ENCODE results near the gene CSNK1G3. TPM values are rescaled to one million over a fixed set of nuclear protein-coding genes. Genes with fewer than 3 reads are reported as not detected.

The CSNK1G3 gene
- total and polyA plus RNA-seq, 4 donors, result 9.5 to 56.4 (median 30.5) TPM

DNA sequence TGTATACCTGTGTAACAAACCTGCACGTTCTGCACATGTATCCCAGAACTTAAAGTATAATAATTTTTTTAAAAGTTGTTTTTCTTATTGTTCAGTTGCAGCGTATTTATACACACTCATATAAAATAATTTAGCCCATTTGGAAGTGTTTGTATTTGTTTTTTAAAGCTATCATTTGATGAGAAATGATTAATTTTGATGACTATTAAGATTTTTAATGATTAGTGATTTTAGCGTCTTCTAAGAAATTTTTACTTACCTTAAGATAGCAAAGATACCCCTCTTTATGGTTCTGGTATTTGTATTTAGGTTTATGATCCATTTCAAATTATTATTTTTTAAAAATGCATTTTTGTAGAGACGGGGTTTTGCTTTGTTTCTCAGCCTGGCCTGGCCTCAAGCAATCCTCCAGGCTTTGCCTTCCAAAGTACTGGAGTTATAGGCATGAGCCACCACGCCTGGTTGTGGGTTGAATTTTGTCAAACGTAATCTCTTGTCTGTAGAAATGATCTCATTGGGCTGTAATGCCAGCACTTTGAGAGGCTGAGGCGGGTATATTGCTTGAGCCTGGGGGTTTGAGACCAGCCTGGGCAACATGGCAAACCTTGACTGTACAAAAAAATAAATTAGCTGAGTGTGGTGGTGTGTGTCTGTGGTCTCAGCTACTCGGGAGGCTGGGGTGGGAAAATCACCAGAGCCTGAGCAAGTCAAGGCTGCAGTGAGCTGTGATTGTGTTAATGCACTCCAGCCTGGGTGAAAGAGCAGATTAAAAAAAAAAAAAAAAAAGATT lies 26.9 kb downstream of the CSNK1G3 start:
- H3K4me3 ChIP-seq (ENCODE audit: low read length in 2 of 2), result no peak overlapping the region
- no peak for ATAC-seq (ENCODE audit: low FRiP score)
- H3K27me3 ChIP-seq (ENCODE audit: control insufficient read depth in 1 of 2, insufficient read depth in 2 of 2, low read length in 1 of 2), result no peaks in the 10 kb centered on the region
- H3K27ac ChIP-seq (ENCODE audit: low read depth in 1 of 2, low read length in 2 of 2), result no peak overlapping the region
- peaks cover 0 to 2% of the 10 kb centered on the region in 2 donors for H3K4me1 ChIP-seq (ENCODE audit: control insufficient read depth in 1 of 2, insufficient read depth in 2 of 2, low read length in 2 of 2)
- 74 to 78% methylated on average over 8 of the region's 8 CpGs for WGBS, 2 donors
- DNase-seq, result peak in 1 of 2 donors; percentile 42
- intact Hi-C loops (cut with DNase I), result no loop called here
- no peaks in the 10 kb centered on the region for H3K36me3 ChIP-seq (ENCODE audit: control insufficient read depth in 1 of 2, insufficient read depth in 2 of 2, low read length in 1 of 2)
- no peaks in the 10 kb centered on the region for H3K9me3 ChIP-seq (ENCODE audit: control insufficient read depth, low read length)

DNA sequence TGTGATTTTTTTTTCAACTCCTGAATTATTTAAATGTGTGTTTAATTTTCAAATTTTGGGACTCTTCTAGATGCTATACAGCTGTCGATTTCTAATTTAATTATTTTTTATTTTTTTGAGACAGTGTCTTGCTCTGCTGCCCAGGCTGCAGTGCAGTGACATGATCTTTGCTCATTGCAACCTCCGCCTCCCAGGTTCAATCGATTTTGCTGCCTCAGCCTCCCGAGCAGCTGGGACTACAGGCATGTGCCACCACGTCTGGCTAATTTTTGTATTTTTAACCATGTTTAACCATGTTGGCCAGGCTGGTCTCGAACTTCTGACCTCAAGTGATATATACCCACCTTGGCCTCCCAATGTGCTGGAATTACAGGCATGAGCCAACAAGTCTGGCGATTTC lies 28.6 kb downstream of the CSNK1G3 start:
- intact Hi-C loops (cut with DNase I), result no loop called here
- H3K9me3 ChIP-seq (ENCODE audit: control insufficient read depth, low read length), result no peaks in the 10 kb centered on the region
- H3K4me3 ChIP-seq (ENCODE audit: low read length in 2 of 2), result no peak overlapping the region
- no peak for ATAC-seq (ENCODE audit: low FRiP score)
- H3K4me1 ChIP-seq (ENCODE audit: control insufficient read depth in 1 of 2, insufficient read depth in 2 of 2, low read length in 2 of 2), result peaks cover 0 to 2% of the 10 kb centered on the region in 2 donors
- WGBS, 2 donors, result 93 to 94% methylated on average over 7 of the region's 7 CpGs
- H3K36me3 ChIP-seq (ENCODE audit: control insufficient read depth in 1 of 2, insufficient read depth in 2 of 2, low read length in 1 of 2), result no peaks in the 10 kb centered on the region
- no peak overlapping the region for H3K27ac ChIP-seq (ENCODE audit: low read depth in 1 of 2, low read length in 2 of 2)
- H3K27me3 ChIP-seq (ENCODE audit: control insufficient read depth in 1 of 2, insufficient read depth in 2 of 2, low read length in 1 of 2), result no peaks in the 10 kb centered on the region
- peak in 1 of 2 donors; percentile 52 for DNase-seq

DNA sequence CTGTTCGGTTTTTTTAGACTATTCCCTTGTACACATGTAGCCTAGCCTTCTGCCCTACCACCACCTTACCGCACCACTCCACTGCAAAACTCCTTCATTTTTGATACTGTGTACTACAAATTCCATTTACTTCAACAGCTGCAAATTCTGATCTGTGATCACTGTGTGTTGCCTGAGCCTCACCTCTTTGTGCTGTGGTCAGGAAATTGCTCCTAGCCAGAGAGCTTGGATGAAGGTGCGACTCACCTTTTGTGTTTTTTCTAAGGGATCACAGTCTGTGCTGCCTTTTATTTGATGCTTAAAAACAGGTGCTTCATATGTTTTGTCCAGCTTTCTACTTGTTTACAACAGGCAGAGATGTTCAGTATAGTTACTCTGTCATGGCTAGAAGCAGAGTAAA lies 31.5 kb downstream of the CSNK1G3 start:
- no peak for DNase-seq
- Histone ChIP-seq H3K27me3 (ENCODE audit: control insufficient read depth in 1 of 2, insufficient read depth in 2 of 2, low read length in 1 of 2) (no peaks in the 10 kb centered on the region), H3K9me3 (ENCODE audit: control insufficient read depth, low read length) (no peaks in the 10 kb centered on the region), H3K4me1 (ENCODE audit: control insufficient read depth in 1 of 2, insufficient read depth in 2 of 2, low read length in 2 of 2) (peaks cover 0 to 2% of the 10 kb centered on the region in 2 donors), H3K4me3 (ENCODE audit: low read length in 2 of 2) (no peak overlapping the region), H3K27ac (ENCODE audit: low read depth in 1 of 2, low read length in 2 of 2) (no peak overlapping the region), H3K36me3 (ENCODE audit: control insufficient read depth in 1 of 2, insufficient read depth in 2 of 2, low read length in 1 of 2) (no peaks in the 10 kb centered on the region)
- ATAC-seq (ENCODE audit: low FRiP score), result no peak
- intact Hi-C loops (cut with DNase I), result no loop called here
- WGBS, 2 donors, result 97 to 100% methylated on average over 3 of the region's 3 CpGs

DNA sequence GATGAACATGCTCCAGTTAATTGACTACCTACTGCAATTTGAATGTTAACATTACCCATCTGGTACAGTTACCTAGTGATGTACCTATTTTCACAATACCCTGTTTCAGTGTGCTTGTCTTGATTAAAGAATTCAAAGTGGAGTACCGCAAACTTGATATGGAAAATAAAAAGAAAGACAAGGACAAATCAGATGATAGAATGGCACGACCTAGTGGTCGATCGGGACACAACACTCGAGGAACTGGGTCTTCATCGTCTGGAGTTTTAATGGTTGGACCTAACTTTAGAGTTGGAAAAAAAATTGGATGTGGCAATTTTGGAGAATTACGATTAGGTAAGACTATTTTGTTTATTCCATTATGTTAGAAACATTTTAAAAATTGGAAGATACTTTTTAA lies 33.5 kb downstream of the CSNK1G3 start:
- no peak overlapping the region for H3K4me3 ChIP-seq (ENCODE audit: low read length in 2 of 2)
- ATAC-seq (ENCODE audit: low FRiP score) (no peak), DNase-seq (no peak)
- intact Hi-C loops (cut with DNase I), result no loop called here
- H3K9me3 ChIP-seq (ENCODE audit: control insufficient read depth, low read length), result no peaks in the 10 kb centered on the region
- peaks cover 0 to 2% of the 10 kb centered on the region in 2 donors for H3K4me1 ChIP-seq (ENCODE audit: control insufficient read depth in 1 of 2, insufficient read depth in 2 of 2, low read length in 2 of 2)
- H3K27me3 ChIP-seq (ENCODE audit: control insufficient read depth in 1 of 2, insufficient read depth in 2 of 2, low read length in 1 of 2), result no peaks in the 10 kb centered on the region
- no peak overlapping the region for H3K27ac ChIP-seq (ENCODE audit: low read depth in 1 of 2, low read length in 2 of 2)
- H3K36me3 ChIP-seq (ENCODE audit: control insufficient read depth in 1 of 2, insufficient read depth in 2 of 2, low read length in 1 of 2), result no peaks in the 10 kb centered on the region
- 73 to 80% methylated on average over 7 of the region's 7 CpGs for WGBS, 2 donors

DNA sequence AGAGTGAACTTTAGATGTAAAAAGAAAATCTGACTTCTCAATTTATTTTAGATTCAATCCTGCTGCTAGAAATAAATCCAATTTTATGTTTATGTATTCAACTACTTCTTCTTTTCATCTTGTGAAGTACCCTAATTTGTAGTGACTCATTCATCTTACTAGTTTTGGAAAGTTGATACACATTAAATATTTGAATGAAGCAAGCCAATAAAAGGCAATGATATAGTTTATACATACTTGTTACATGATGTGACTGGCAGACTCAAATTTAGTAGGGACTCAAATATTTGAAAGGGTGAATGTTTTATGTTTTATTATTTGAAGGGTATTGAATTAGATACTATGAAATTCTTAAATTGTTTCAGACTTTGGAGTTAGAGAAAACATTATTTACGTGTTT lies 34.7 kb downstream of the CSNK1G3 start:
- DNase-seq (no peak), ATAC-seq (ENCODE audit: low FRiP score) (no peak)
- Histone ChIP-seq H3K4me1 (ENCODE audit: control insufficient read depth in 1 of 2, insufficient read depth in 2 of 2, low read length in 2 of 2) (peaks cover 0 to 2% of the 10 kb centered on the region in 2 donors), H3K27ac (ENCODE audit: low read depth in 1 of 2, low read length in 2 of 2) (no peak overlapping the region), H3K27me3 (ENCODE audit: control insufficient read depth in 1 of 2, insufficient read depth in 2 of 2, low read length in 1 of 2) (no peaks in the 10 kb centered on the region), H3K4me3 (ENCODE audit: low read length in 2 of 2) (no peak overlapping the region), H3K36me3 (ENCODE audit: control insufficient read depth in 1 of 2, insufficient read depth in 2 of 2, low read length in 1 of 2) (no peaks in the 10 kb centered on the region), H3K9me3 (ENCODE audit: control insufficient read depth, low read length) (no peaks in the 10 kb centered on the region)
- intact Hi-C loops (cut with DNase I), result no loop called here
- WGBS, 2 donors, result 96 to 98% methylated on average over 1 of the region's 1 CpG

DNA sequence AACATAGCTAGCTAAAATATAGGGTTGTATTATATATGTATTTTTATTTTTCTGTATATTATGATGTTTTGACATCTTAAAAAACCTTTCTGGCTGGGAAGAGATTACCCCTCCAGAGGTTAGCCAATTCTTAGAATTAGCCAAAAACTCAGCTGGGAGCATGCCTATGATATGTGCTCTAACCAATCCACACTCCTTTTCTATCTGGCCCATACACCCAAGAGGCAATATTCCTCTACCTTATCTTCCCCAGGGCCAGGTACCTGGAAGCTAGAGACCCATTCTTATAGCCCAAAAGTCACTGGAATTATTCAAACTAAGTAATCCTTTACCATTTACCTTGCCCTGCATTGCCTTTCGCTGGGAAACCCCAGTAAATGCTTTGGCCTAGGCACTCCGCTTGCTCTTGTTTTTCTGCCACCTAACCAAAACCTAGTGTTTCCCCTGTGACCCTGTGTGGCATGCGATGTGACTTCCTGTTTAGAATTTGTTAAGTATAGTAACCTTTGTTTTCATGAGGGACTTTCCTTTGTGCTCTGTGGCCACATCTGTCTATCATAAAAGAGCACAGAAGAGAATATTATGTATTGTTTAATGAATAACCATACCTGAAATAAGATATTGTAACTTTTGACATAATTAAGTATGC lies 37.4 kb downstream of the CSNK1G3 start:
- WGBS, 2 donors, result 88 to 89% methylated on average over 3 of the region's 3 CpGs
- no peak for DNase-seq

DNA sequence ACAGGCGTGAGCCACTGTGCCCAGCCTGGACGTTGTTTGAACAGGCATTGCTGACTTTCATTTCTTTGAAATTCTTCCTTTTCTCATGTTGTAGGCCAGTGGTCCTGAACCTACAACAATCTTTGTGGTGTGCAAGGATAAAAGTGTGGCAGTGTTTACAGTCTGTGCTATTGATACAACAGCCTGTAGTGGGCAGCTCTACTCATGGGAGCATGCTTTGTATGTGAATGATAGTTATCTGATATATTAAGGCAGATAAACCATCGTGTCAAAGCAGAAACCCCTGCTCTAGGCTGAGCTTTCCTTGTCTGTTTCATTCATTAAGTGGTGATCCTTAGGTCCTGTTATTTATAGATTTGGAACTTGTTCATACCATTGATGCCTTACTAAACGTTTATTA lies 42.6 kb downstream of the CSNK1G3 start:
- 66 to 71% methylated on average over 4 of the region's 4 CpGs for WGBS, 2 donors
- DNase-seq, result no peak

More for the DNA sequence above, 37.4 kb downstream of the CSNK1G3 start:
- intact Hi-C loops (cut with DNase I), result no loop called here
- Histone ChIP-seq H3K36me3 (ENCODE audit: control insufficient read depth in 1 of 2, insufficient read depth in 2 of 2, low read length in 1 of 2) (no peaks in the 10 kb centered on the region), H3K9me3 (ENCODE audit: control insufficient read depth, low read length) (no peaks in the 10 kb centered on the region), H3K4me1 (ENCODE audit: control insufficient read depth in 1 of 2, insufficient read depth in 2 of 2, low read length in 2 of 2) (no peaks in the 10 kb centered on the region), H3K27ac (ENCODE audit: low read depth in 1 of 2, low read length in 2 of 2) (no peak overlapping the region), H3K27me3 (ENCODE audit: control insufficient read depth in 1 of 2, insufficient read depth in 2 of 2, low read length in 1 of 2) (no peaks in the 10 kb centered on the region), H3K4me3 (ENCODE audit: low read length in 2 of 2) (no peak overlapping the region)
- ATAC-seq (ENCODE audit: low FRiP score), result no peak

DNA sequence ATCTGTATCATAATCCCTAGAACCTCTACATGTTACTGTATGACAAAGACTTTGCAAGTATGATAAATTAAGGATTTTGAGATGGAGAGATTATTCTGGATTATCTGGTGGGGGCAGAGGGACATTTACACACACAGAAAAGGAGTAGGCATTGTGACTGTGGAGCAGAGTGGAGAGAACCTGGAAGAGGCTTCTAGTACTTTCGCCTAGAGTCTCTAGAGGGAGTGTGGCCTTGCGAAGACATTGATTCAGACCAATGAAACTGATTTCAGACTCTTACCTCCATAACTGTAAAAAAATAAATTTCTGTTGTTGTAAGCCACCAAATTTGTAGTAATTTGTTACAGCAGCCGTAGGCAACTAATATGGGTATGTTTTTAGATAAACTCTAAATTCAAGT lies 45.9 kb downstream of the CSNK1G3 start:
- WGBS, 2 donors, result 97 to 98% methylated on average over 3 of the region's 3 CpGs

More for the DNA sequence above, 42.6 kb downstream of the CSNK1G3 start:
- ATAC-seq (ENCODE audit: low FRiP score), result no peak
- Histone ChIP-seq H3K9me3 (ENCODE audit: control insufficient read depth, low read length) (no peaks in the 10 kb centered on the region), H3K27ac (ENCODE audit: low read depth in 1 of 2, low read length in 2 of 2) (no peak overlapping the region), H3K36me3 (ENCODE audit: control insufficient read depth in 1 of 2, insufficient read depth in 2 of 2, low read length in 1 of 2) (no peaks in the 10 kb centered on the region), H3K4me3 (ENCODE audit: low read length in 2 of 2) (no peak overlapping the region), H3K27me3 (ENCODE audit: control insufficient read depth in 1 of 2, insufficient read depth in 2 of 2, low read length in 1 of 2) (no peaks in the 10 kb centered on the region), H3K4me1 (ENCODE audit: control insufficient read depth in 1 of 2, insufficient read depth in 2 of 2, low read length in 2 of 2) (no peaks in the 10 kb centered on the region)
- intact Hi-C loops (cut with DNase I), result no loop called here

More for the DNA sequence above, 45.9 kb downstream of the CSNK1G3 start:
- Histone ChIP-seq H3K9me3 (ENCODE audit: control insufficient read depth, low read length) (no peaks in the 10 kb centered on the region), H3K4me1 (ENCODE audit: control insufficient read depth in 1 of 2, insufficient read depth in 2 of 2, low read length in 2 of 2) (no peaks in the 10 kb centered on the region), H3K36me3 (ENCODE audit: control insufficient read depth in 1 of 2, insufficient read depth in 2 of 2, low read length in 1 of 2) (no peaks in the 10 kb centered on the region), H3K27ac (ENCODE audit: low read depth in 1 of 2, low read length in 2 of 2) (no peak overlapping the region), H3K4me3 (ENCODE audit: low read length in 2 of 2) (no peak overlapping the region), H3K27me3 (ENCODE audit: control insufficient read depth in 1 of 2, insufficient read depth in 2 of 2, low read length in 1 of 2) (no peaks in the 10 kb centered on the region)
- intact Hi-C loops (cut with DNase I), result no loop called here
- DNase-seq, result no peak
- no peak for ATAC-seq (ENCODE audit: low FRiP score)

Measured in aorta (tissue), 5 donors.